ENCODE data around the gene APLF.
A peak's percentile ranks its signal among the peaks of the same experiment; 100 is the strongest.

The APLF gene

GRCh38 chr2:68454719-68455118 lies 12.7 kb upstream of the APLF start:
- H3K4me1 ChIP-seq = no peaks in the 10 kb centered on the region
- H3K9ac ChIP-seq = no peak overlapping the region
- no peak overlapping the region for H2AFZ ChIP-seq
- no peak overlapping the region for H3K4me2 ChIP-seq (ENCODE audit: low read length)
- H3K4me3 ChIP-seq (ENCODE audit: low read depth, low read length) = no peak overlapping the region
- no peaks in the 10 kb centered on the region for H3K79me2 ChIP-seq
- H3K36me3 ChIP-seq (ENCODE audit: control insufficient read depth, insufficient read depth, low read length) = no peaks in the 10 kb centered on the region
- H3K27me3 ChIP-seq (ENCODE audit: control insufficient read depth, insufficient read depth, low read length) = no peaks in the 10 kb centered on the region
- no peaks in the 10 kb centered on the region for H3K9me3 ChIP-seq (ENCODE audit: control insufficient read depth, low read length)
- no peak for TF ChIP-seq CTCF (IDR thresholded peaks at IDR 0.05)
- no peak overlapping the region for H3K27ac ChIP-seq

- no peak overlapping the region for H2AFZ ChIP-seq
- H3K4me1 ChIP-seq = no peaks in the 10 kb centered on the region
- H3K27me3 ChIP-seq (ENCODE audit: control insufficient read depth, insufficient read depth, low read length) = no peaks in the 10 kb centered on the region
- no peak overlapping the region for H3K9ac ChIP-seq
- no peaks in the 10 kb centered on the region for H3K36me3 ChIP-seq (ENCODE audit: control insufficient read depth, insufficient read depth, low read length)
- no peak for TF ChIP-seq CTCF (IDR thresholded peaks at IDR 0.05)
- no peaks in the 10 kb centered on the region for H3K9me3 ChIP-seq (ENCODE audit: control insufficient read depth, low read length)
- no peak overlapping the region for H3K27ac ChIP-seq
- no peaks in the 10 kb centered on the region for H3K79me2 ChIP-seq
- no peak overlapping the region for H3K4me3 ChIP-seq (ENCODE audit: low read depth, low read length)
- no peak overlapping the region for H3K4me2 ChIP-seq (ENCODE audit: low read length)
Observed at GRCh38 chr2:68456198-68456597, 11.2 kb upstream of the APLF start.

GRCh38 chr2:68458981-68459380 lies 8.4 kb upstream of the APLF start:
- Histone ChIP-seq H3K79me2 (no peaks in the 10 kb centered on the region), H3K9ac (no peak overlapping the region), H3K27me3 (ENCODE audit: control insufficient read depth, insufficient read depth, low read length) (no peaks in the 10 kb centered on the region), H3K4me2 (ENCODE audit: low read length) (no peak overlapping the region), H3K36me3 (ENCODE audit: control insufficient read depth, insufficient read depth, low read length) (no peaks in the 10 kb centered on the region), H3K27ac (no peak overlapping the region), H3K9me3 (ENCODE audit: control insufficient read depth, low read length) (no peaks in the 10 kb centered on the region), H3K4me1 (no peaks in the 10 kb centered on the region), H3K4me3 (ENCODE audit: low read depth, low read length) (no peak overlapping the region), H2AFZ (no peak overlapping the region)
- no peak for TF ChIP-seq CTCF (IDR thresholded peaks at IDR 0.05)

- Histone ChIP-seq H3K9ac (no peak overlapping the region), H3K4me3 (ENCODE audit: low read depth, low read length) (no peak overlapping the region), H3K4me2 (ENCODE audit: low read length) (no peak overlapping the region), H3K4me1 (peaks cover 7% of the 10 kb centered on the region), H3K79me2 (no peaks in the 10 kb centered on the region), H3K27ac (no peak overlapping the region), H2AFZ (no peak overlapping the region), H3K36me3 (ENCODE audit: control insufficient read depth, insufficient read depth, low read length) (no peaks in the 10 kb centered on the region), H3K9me3 (ENCODE audit: control insufficient read depth, low read length) (no peaks in the 10 kb centered on the region), H3K27me3 (ENCODE audit: control insufficient read depth, insufficient read depth, low read length) (no peaks in the 10 kb centered on the region)
- peak; percentile 66 for TF ChIP-seq CTCF (IDR thresholded peaks at IDR 0.05)
Observed at GRCh38 chr2:68463287-68463877, 4.0 kb upstream of the APLF start.

GRCh38 chr2:68464651-68465050 lies 2.7 kb upstream of the APLF start:
- Histone ChIP-seq H3K79me2 (no peaks in the 10 kb centered on the region), H3K36me3 (ENCODE audit: control insufficient read depth, insufficient read depth, low read length) (no peaks in the 10 kb centered on the region), H3K4me2 (ENCODE audit: low read length) (no peak overlapping the region), H3K4me3 (ENCODE audit: low read depth, low read length) (no peak overlapping the region), H3K9me3 (ENCODE audit: control insufficient read depth, low read length) (no peaks in the 10 kb centered on the region), H3K9ac (no peak overlapping the region), H3K27ac (no peak overlapping the region), H2AFZ (no peak overlapping the region), H3K4me1 (peaks cover 7% of the 10 kb centered on the region), H3K27me3 (ENCODE audit: control insufficient read depth, insufficient read depth, low read length) (no peaks in the 10 kb centered on the region)
- TF ChIP-seq CTCF (IDR thresholded peaks at IDR 0.05) = no peak
